GM18868 (cell line): ENCODE data around the gene C8G.

Experiments
- ATAC-seq: cut with Tn5 transposase; IDR thresholded peaks from one replicate; pipeline ENCODE4 v1.9.1; 2021; ENCODE audit warnings: mild to moderate bottlenecking, moderate library complexity; ENCODE audit not compliant: unreplicated experiment

The C8G gene

GRCh38 chr9:136980669-136981478 lies 35.8 kb downstream of the C8G start:
- no peak for ATAC-seq

GRCh38 chr9:136981588-136982231 lies 36.7 kb downstream of the C8G start:
- ATAC-seq, result no peak

- no peak for ATAC-seq
Observed at GRCh38 chr9:136982232-136983051, 37.4 kb downstream of the C8G start, which contains the start of gene LCNL1. Gene LCNL1 (plus strand): TSS chr9:136982993. CDS start chr9:136983587, 594 bp downstream.

- ATAC-seq, result no peak
Observed at GRCh38 chr9:136983167-136983566, 38.1 kb downstream of the C8G start.

GRCh38 chr9:136983656-136984314 lies 38.7 kb downstream of the C8G start:
- no peak for ATAC-seq

GRCh38 chr9:136984464-136985026 lies 39.5 kb downstream of the C8G start:
- no peak for ATAC-seq

GRCh38 chr9:136985027-136985602 lies 40.1 kb downstream of the C8G start:
- ATAC-seq, result no peak

- no peak for ATAC-seq
Observed at GRCh38 chr9:136985853-136986252, 40.8 kb downstream of the C8G start.

- ATAC-seq, result no peak
Observed at GRCh38 chr9:136988872-136989271, 43.8 kb downstream of the C8G start.

GRCh38 chr9:136990242-136990911 lies 45.3 kb downstream of the C8G start:
- ATAC-seq, result no peak

- ATAC-seq, result peak; percentile 83
Observed at GRCh38 chr9:136991993-136992818, 47.2 kb downstream of the C8G start, which contains the start of gene PAXX. Gene PAXX (plus strand): TSS chr9:136992422. CDS start chr9:136992444, 22 bp downstream.

GRCh38 chr9:136992819-136993369 lies 47.9 kb downstream of the C8G start:
- ATAC-seq, result no peak

- no peak for ATAC-seq
Observed at GRCh38 chr9:136994180-136994887, 49.3 kb downstream of the C8G start.

GRCh38 chr9:136994888-136995230 lies 49.8 kb downstream of the C8G start:
- no peak for ATAC-seq

GRCh38 chr9:136995362-136995761 lies 50.3 kb downstream of the C8G start:
- no peak for ATAC-seq

- no peak for ATAC-seq
Observed at GRCh38 chr9:136995772-136996311, 50.8 kb downstream of the C8G start.
